KOPT-K1 (cell line): Measurements from ENCODE around the gene UBE2I.

Experiments used
- H3K27ac ChIP-seq: fragments of 200-600 bp; sonication (generic); 2 replicates; pipeline ENCODE4 v1.5.1; 2016; ENCODE audit warnings: antibody characterized with exemption, mild to moderate bottlenecking, low read depth, low read length; ENCODE audit not compliant: poor library complexity, severe bottlenecking
- H3K36me3 ChIP-seq: fragments of 200-600 bp; sonication (generic); 2 replicates; pipeline ENCODE4 v1.5.1; 2017; ENCODE audit warnings: antibody characterized with exemption, mild to moderate bottlenecking, low read length, moderate library complexity; ENCODE audit not compliant: insufficient read depth
- H3K9me3 ChIP-seq: fragments of 200-600 bp; sonication (generic); 2 replicates; pipeline ENCODE4 v1.5.1; 2017; ENCODE audit warnings: antibody characterized with exemption, low read length, mild to moderate bottlenecking; ENCODE audit not compliant: insufficient read depth, poor library complexity, severe bottlenecking

UBE2I gene

DNA sequence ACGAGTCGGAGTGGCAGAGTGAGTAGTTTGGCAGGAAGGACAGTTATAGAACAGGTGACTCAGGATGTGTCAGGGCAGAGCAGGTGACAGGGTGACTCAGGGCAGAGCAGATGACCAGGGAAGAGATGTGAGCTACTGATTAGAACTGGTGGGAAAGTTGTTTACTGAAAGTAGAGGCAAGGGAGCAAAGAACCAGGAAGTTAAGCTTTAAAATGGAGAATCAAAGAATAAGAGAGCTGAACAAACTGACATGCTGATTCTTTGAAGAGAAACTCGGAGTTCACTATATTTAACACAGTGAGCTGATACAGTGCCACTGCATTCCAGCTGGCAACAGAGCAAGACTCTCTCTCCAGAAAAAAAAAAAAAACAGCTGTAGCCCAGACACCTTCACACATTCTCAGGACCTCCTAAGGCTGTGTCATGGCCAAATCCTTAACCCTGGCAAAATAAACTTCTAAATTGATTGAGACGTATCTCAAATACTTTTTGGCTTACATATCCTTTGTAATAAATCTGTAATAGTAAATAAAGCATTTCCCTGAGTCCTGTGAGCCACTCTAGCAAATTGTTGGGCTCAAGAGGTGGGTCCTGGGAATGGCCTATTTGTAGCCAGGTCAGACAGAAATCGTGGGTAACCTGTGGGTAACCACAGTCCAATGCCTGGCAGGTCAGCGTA lies 12.3 kb upstream of the UBE2I start:
- Histone ChIP-seq H3K27ac (no peak overlapping the region), H3K36me3 (no peaks in the 10 kb centered on the region), H3K9me3 (no peaks in the 10 kb centered on the region)

DNA sequence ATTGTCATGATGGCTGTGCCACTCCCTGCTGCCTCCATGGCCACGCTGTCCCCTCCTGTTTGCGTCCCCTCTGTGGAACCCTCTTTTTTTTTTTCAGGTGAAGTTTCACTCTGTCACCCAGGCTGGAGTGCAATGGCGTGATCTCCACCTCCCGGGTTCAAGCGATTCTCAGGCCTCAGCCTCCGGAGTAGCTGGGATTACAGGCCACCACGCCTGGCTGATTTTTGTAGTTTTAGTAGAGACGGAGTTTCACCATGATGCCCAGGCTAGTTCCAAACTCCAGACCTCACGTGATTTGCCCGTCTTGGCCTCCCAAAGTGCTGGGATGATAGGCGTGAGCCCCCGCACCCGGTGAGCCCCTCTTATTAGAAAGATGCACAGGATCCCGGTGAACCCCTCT lies 11.0 kb upstream of the UBE2I start:
- Histone ChIP-seq H3K9me3 (no peaks in the 10 kb centered on the region), H3K36me3 (no peaks in the 10 kb centered on the region), H3K27ac (no peak overlapping the region)

DNA sequence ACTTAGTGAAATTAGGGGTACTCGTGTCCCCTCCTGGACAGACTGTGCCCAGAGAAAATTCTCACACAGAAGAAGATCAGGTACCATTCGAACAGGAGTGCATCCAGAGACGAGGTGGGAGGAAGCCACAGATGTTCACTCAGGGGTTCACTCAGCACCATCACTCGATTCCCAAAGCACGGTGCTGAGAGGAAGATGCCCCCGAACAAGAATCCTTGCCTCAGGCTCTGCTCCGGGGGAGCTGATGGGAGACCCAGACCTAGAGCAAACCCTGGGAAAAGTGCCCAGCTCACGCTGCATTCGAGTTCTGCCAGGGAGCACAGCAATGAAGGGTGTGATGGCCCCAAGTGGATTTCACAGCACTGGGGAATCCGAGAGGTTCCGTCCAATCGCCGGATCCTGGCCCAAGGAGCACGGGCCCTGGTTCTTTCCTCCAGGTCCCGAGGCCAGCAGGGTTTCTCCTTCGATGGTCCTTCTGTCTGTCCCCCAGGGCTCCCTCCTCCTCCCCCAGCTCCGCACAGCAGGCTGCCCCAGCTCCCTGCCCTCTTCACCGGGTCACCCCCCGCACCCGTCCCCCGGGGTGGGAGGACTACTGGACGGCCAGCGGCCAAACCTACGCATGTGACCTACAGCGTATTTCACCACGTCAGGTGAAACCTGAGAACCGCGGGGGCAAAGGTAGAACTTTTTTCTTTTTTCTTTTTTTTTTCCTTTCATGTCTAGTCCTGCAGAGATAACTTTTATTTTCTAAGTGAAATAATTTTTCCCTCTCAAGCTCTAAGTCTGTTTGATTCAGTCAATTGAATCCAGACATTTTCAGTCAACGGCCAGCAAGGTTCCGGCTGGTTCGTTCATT lies 10.2 kb upstream of the UBE2I start:
- H3K36me3 ChIP-seq = no peaks in the 10 kb centered on the region
- no peaks in the 10 kb centered on the region for H3K9me3 ChIP-seq
- no peak overlapping the region for H3K27ac ChIP-seq

DNA sequence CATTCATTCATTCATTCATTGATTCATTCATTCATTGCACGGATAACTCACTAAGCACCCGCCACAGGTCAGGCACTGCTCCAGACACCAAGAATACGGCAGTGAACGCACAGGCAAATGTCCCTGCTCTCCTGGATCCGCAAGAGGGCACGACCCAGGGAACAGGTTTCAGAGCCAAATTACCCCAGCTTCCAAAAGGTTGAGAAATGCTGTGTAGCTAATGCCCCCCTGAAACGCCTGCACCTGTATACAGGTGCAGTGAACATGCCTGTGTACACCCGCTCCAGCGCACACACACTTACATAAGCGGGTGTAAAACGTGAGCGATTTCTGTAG lies 9.6 kb upstream of the UBE2I start:
- no peaks in the 10 kb centered on the region for H3K36me3 ChIP-seq
- no peak overlapping the region for H3K27ac ChIP-seq

DNA sequence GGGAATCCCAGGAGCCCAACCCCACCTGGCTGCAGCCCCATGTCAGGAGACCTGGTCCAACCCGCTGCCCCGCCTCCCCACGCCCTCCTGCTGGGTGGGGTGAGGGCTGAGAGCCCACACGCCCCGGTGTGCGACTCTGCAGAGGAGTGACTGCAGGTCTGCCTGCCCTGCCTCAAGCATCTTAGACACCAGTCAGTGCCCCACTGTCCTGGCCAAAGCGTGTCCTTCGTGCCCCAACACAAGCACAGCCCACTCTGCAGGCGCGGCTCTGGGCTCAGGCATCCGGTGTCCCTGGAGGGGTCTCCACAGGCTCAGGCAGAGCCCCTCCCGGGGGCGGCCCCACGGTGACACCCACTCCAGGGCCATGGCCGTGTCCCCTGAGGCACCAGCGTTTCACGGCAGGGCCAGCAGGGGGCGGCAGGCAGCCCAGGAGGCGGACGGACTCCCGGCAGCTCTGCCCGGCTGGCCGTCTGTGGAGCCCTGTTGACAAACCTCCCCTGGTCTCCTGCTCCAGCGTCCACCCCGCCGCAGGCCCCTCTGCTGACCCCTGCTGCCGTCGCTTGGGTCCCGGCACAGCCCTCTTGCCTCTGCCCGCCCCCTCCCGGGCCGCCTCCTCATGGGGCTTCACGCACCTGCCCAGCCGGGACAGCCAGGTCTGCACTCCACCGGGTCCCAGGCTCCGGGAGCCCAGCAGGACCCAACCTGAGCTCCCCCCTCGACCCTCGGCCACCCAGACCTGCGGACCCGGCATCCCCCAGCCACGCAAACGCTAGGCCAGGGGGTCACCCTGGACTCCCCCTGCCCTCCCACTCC lies 8.6 kb upstream of the UBE2I start:
- Histone ChIP-seq H3K36me3 (no peaks in the 10 kb centered on the region), H3K27ac (no peak overlapping the region), H3K9me3 (no peaks in the 10 kb centered on the region)

More for the DNA sequence above, 9.6 kb upstream of the UBE2I start:
- no peaks in the 10 kb centered on the region for H3K9me3 ChIP-seq

DNA sequence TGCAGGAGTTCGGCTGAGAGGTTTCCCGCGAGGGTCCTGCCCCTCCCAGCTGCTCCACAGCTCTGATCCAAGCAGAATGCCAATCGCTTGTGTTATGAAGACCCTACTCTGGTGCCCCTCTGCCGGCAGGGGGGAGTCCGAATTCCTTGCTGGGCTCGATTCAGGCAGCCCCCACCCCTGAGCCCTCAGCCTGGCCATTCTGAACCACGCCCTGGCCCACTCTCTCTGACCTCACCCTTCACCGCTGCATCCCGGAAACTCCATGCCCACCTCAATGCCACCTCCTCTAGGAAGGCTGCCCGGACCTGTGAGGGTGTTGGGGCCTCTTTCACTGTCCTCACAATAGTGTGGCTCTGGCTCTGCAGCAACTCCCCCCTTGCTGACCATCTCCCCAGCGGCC lies 7.9 kb upstream of the UBE2I start:
- no peak overlapping the region for H3K27ac ChIP-seq
- no peaks in the 10 kb centered on the region for H3K36me3 ChIP-seq
- no peaks in the 10 kb centered on the region for H3K9me3 ChIP-seq

DNA sequence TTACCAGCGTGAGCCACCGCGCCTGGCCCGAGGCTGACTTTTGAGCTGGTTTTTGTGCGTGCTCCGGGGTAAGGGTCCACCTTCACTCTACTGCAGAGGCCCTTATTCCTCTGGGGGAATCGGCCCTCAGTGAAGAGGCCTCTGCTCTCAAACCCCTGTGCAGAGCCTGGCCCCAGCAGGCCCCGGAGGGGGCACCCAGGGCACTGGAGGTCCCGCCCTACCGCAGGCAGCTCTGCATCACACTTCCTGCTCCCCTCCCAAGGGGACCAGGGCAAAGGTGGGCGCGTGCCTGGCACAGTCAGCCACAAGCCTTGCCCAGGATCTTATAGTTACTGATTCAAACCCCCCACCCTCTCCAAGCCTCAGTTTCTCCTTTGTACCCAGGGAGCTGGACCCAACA lies 3.6 kb upstream of the UBE2I start:
- H3K9me3 ChIP-seq = no peaks in the 10 kb centered on the region
- peaks cover 4% of the 10 kb centered on the region; the same call in 1 of the 2 replicates for H3K36me3 ChIP-seq
- peak overlapping the region; percentile 53 for H3K27ac ChIP-seq

DNA sequence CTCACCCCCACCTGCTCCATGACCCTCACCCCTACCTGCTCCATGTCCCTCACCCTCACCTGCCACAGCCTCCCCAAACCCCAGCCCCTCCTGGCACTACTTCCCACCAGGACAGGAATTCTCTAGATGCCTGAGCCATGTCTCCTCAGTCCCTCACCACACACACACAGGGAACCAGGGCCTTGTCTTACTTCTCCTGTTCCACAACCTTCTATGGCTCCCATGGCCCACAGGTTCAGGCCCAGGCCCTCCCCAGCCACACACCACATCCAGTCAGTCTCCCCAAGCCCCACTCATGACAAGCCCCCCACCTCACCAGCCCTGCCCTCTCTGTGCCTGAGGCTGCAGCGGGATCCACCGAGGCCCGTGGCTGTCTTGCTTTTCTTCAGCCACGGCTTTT lies 3.1 kb upstream of the UBE2I start:
- Histone ChIP-seq H3K36me3 (peaks cover 9% of the 10 kb centered on the region), H3K27ac (peak overlapping the region; percentile 53), H3K9me3 (no peaks in the 10 kb centered on the region)

DNA sequence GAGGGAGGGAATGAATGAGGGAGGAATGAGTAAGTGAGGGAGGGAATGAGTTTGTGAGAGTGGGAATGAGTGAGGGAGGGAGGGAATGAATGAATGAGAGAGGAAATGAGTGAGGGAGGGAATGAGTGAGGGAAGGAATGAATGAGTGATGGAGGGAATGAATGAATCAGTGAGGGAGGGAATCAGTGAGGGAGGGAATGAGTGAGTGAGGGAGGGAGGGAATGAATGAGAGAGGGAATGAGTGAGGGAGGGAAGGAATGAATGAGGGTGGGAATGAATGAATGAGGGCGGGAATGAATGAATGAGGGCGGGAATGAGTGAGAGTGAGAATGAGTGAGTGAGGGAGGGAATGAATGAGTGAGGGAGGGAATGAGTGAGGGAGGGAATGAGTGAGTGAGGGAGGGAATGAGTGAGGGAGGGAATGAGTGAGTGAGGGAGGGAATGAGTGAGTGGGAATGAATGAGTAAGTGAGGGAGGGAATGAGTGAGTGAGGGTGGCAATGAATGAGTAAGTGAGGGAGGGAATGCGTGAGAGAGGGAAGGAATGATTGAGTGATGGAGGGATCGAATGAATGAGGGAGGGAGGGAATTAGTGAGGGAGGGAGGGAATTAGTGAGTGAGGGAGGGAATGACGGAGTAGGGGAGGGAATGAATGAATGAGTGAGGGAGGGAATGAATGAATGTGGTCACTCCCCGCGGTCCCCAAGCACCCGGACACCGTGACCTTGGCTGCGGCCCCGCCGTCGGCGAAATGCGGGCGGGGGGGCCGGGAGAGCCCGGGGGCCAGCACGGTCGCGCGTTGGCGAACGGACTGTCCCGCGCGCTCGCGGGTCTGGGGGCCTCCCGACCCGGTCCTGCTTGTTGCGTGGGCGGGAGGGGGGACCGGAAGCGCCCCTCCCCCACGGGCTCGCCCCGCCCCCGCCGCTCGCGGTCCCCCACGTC lies 1.1 kb upstream of the UBE2I start:
- H3K36me3 ChIP-seq = peaks cover 29% of the 10 kb centered on the region
- H3K9me3 ChIP-seq = no peaks in the 10 kb centered on the region
- H3K27ac ChIP-seq = peak overlapping the region; percentile 100

DNA sequence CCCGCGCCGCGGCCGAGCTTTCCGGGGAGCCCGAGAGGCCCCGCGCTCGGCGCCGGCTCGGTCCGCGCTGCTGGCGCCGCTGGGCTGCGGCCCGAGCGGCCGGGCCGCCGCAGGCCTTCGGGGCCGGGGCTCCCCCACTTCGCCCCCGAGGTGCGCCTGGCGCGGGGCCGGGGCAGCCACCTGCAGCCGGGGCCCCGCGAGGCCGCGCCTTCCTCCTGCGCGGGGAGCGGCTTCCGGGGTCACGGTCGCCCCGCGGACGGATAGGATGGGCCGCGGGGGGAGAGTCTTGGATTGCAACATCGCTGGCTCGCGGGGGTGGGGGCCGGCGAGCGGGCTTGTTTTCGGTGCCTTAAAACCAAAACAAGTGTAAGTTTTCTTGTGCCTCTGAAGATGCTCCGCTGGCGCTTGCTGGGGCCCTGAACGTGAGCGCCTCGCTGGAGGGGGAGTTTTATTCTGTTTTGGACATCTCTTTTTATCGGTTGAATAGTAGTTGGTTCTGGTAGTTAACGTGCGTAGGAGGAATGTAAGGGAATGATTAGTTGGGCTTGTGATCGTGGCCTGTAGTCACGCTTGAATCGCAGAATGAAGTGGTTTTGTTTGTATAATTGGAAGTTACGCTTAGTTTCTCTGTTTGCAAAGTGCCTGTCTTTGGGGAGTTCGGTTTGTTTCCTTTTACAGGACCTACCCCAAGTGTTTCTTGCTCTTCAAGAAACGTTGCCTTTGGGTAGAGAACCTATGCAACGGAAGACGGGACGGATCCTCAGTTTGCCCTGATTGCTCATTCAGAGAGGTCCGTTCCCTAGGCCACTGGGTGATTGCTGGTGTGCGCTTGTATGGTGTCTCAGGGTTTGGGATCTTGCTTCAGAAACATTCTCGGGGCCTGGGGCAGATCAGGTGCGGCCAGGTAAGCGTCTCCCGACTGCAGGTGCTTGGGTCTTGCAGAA lies 724 bp downstream of the UBE2I start:
- H3K27ac ChIP-seq = peak overlapping the region; percentile 100
- no peaks in the 10 kb centered on the region for H3K9me3 ChIP-seq

DNA sequence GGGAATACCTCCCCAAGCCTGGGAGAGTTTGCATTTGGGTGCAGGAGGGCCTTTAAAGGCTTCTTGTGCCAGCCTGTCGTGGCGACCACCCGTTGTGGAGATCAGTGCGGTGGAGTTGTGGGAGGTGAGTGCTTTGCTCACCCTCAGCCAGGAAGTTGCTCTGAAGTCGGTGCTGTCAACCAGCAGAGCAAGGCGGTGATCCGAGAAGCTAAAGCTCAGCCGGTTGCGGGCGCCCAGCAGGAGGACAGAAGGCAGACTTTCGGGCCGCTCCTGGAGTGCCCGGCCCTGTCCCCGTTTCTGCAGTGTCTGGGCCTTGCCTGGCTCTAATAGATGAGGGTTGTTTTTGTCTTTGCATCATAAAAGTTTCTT lies 1.4 kb downstream of the UBE2I start:
- peak overlapping the region; percentile 100 for H3K27ac ChIP-seq
- H3K9me3 ChIP-seq = no peaks in the 10 kb centered on the region
- peaks cover 54% of the 10 kb centered on the region for H3K36me3 ChIP-seq

More for the DNA sequence above, 724 bp downstream of the UBE2I start:
- H3K36me3 ChIP-seq = peaks cover 48% of the 10 kb centered on the region

DNA sequence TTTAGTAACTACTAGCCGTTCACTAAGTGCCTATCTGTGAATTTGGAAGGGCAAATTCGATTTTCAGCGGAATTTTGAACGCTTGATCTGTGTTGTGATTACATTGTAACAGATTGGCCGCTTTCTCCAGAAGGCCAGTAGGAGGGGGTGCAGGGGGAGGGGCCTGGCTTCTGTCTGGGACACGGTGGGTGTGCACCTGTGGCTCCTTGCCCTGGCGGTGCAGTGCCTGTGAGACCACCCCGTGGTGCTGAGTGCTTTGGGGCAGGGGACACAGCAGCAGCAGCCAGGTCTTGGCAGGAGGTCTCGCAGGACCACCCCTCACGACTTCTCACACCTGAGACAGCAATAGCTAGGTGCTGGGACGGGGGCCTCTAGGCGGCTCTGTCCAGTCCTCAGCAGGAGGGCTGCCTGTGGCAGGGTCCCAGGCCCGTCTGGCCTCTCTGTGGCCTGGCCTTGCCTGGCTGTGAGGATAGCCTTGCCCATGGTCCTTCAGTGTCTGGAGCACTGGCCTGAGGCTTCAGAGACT lies 1.8 kb downstream of the UBE2I start:
- Histone ChIP-seq H3K36me3 (peaks cover 59% of the 10 kb centered on the region), H3K9me3 (no peaks in the 10 kb centered on the region), H3K27ac (peak overlapping the region; percentile 100)

DNA sequence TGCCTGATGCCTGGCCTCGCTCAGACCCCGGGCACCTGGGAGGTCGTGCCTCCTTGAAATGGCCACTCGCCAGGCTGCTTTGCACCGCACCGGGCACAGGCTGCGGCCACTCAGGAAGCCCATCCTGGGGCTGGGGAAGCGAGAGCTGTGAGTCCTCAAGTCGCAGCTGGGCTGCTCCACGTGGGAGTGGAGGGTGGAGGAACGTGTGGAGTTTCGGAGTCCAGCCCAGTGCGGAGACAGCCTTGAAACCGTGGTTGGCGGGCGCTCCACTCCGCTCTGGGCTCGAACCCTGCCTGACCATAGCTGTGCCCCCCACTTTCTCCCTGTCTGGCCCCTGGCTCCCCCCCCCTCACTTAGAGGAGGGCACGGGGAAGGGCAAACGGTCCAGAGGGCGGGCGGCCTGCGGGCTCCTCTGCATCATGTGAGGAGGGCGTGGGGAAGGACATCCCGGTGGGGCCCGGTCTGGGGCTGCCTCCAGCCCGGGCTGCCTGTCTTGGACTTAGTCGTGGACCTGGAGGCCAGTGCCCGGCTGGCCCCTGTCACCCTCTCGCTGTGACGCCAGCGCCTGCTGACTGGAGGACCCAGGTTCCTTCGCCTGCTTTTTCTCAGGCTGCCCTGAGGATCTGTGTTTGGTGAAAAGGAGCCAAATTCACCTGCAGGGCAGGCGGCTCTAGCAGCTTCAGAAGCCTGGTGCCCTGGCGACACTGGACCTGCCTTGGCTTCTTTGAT lies 2.5 kb downstream of the UBE2I start:
- H3K36me3 ChIP-seq = peaks cover 65% of the 10 kb centered on the region
- peak overlapping the region; percentile 100 for H3K27ac ChIP-seq
- no peaks in the 10 kb centered on the region for H3K9me3 ChIP-seq
